Trophoblast cell (in vitro differentiated cells and primary cell): Measurements from ENCODE around the gene LRRC39.

Source experiments
- DNase-seq, 2 donors: peaks; one replicate each; pipeline ENCODE4 v3.0.0-alpha.2; 2016
- H2AFZ ChIP-seq: 2 replicates; pipeline ENCODE4 v1.6.1; 2013; ENCODE audit warnings: low read length, moderate library complexity, mild to moderate bottlenecking; ENCODE audit not compliant: insufficient read depth, poor library complexity
- H2AK5ac ChIP-seq: 2 replicates; pipeline ENCODE4 v1.6.1; 2013; ENCODE audit warnings: mild to moderate bottlenecking, low read length
- H2BK120ac ChIP-seq: 2 replicates; pipeline ENCODE4 v1.6.1; 2013; ENCODE audit warnings: low read length, mild to moderate bottlenecking, moderate library complexity; ENCODE audit not compliant: insufficient read depth, poor library complexity
- H2BK12ac ChIP-seq: 2 replicates; pipeline ENCODE4 v1.6.1; 2013; ENCODE audit warnings: mild to moderate bottlenecking, low read length, moderate library complexity
- H2BK5ac ChIP-seq: 2 replicates; pipeline ENCODE4 v1.6.1; 2013; ENCODE audit warnings: low read length, low read depth, moderate library complexity, mild to moderate bottlenecking; ENCODE audit not compliant: poor library complexity
- H3K14ac ChIP-seq: 2 replicates; pipeline ENCODE4 v1.6.1; 2013; ENCODE audit warnings: mild to moderate bottlenecking, low read length
- H3K18ac ChIP-seq: 2 replicates; pipeline ENCODE4 v1.6.1; 2013; ENCODE audit warnings: mild to moderate bottlenecking, low read length
- H3K23ac ChIP-seq: 2 replicates; pipeline ENCODE4 v1.6.1; 2013; ENCODE audit warnings: low read length
- H3K27ac ChIP-seq: 2 replicates; pipeline ENCODE4 v1.5.1; 2013; ENCODE audit warnings: low read depth, mild to moderate bottlenecking, inconsistent platforms, low read length, moderate library complexity
- H3K27me3 ChIP-seq: 2 replicates; pipeline ENCODE4 v1.6.1; 2013; ENCODE audit warnings: inconsistent platforms, mild to moderate bottlenecking, low read length, moderate library complexity; ENCODE audit not compliant: insufficient read depth
- H3K36me3 ChIP-seq, 2 experiments: 1 replicate in 1 of 2; 2 replicates in 1 of 2; pipeline ENCODE4 v1.6.1; 2013; ENCODE audit warnings: low read length in 2 of 2, mild to moderate bottlenecking in 2 of 2, moderate library complexity in 1 of 2; ENCODE audit not compliant: insufficient read depth in 2 of 2, control insufficient read depth in 1 of 2
- H3K4ac ChIP-seq: 2 replicates; pipeline ENCODE4 v1.6.1; 2013; ENCODE audit warnings: low read depth, mild to moderate bottlenecking, low read length, moderate library complexity
- H3K4me1 ChIP-seq, 2 experiments: 1 replicate in 1 of 2; 2 replicates in 1 of 2; pipeline ENCODE4 v1.6.1; 2013; ENCODE audit warnings: low read length in 2 of 2, mild to moderate bottlenecking in 2 of 2, moderate library complexity in 1 of 2; ENCODE audit not compliant: insufficient read depth in 2 of 2, control insufficient read depth in 1 of 2
- H3K4me2 ChIP-seq: 2 replicates; pipeline ENCODE4 v1.6.1; 2013; ENCODE audit warnings: inconsistent platforms, mild to moderate bottlenecking, low read length, moderate library complexity
- H3K4me3 ChIP-seq: 2 replicates; pipeline ENCODE4 v1.5.1; 2013; ENCODE audit warnings: mild to moderate bottlenecking, low read depth, low read length, inconsistent platforms
- H3K79me1 ChIP-seq: one replicate; pipeline ENCODE4 v1.6.1; 2013; ENCODE audit warnings: low read length
- H3K79me2 ChIP-seq: 2 replicates; pipeline ENCODE4 v1.6.1; 2013; ENCODE audit warnings: low read length, mild to moderate bottlenecking; ENCODE audit not compliant: control insufficient read depth, insufficient read depth, poor library complexity
- H3K9ac ChIP-seq: 2 replicates; pipeline ENCODE4 v1.6.1; 2013; ENCODE audit warnings: mild to moderate bottlenecking, low read length
- H3K9me3 ChIP-seq: 2 replicates; pipeline ENCODE4 v1.6.1; 2013; ENCODE audit warnings: low read depth, mild to moderate bottlenecking, control low read depth, inconsistent platforms, low read length; ENCODE audit not compliant: insufficient read depth
- H4K12ac ChIP-seq: 2 replicates; pipeline ENCODE4 v1.6.1; 2013; ENCODE audit warnings: low read depth, mild to moderate bottlenecking, low read length, moderate library complexity
- H4K8ac ChIP-seq: 2 replicates; pipeline ENCODE4 v1.6.1; 2013; ENCODE audit warnings: low read depth, mild to moderate bottlenecking, low read length, moderate library complexity
- H4K91ac ChIP-seq: one replicate; pipeline ENCODE4 v1.6.1; 2013; ENCODE audit warnings: low read depth, mild to moderate bottlenecking, low read length, moderate library complexity
- WGBS: extraction: QIAGEN DNeasy Blood & Tissue Kit; methylation state at CpG from one replicate; pipeline ENCODE4 v1.1.7; 2013; ENCODE audit warnings: missing lambda C conversion rate; ENCODE audit not compliant: insufficient read length, insufficient coverage; ENCODE audit errors: extremely low coverage; 5-methylcytosine and 5-hydroxymethylcytosine counted together

Gene LRRC39

DNA sequence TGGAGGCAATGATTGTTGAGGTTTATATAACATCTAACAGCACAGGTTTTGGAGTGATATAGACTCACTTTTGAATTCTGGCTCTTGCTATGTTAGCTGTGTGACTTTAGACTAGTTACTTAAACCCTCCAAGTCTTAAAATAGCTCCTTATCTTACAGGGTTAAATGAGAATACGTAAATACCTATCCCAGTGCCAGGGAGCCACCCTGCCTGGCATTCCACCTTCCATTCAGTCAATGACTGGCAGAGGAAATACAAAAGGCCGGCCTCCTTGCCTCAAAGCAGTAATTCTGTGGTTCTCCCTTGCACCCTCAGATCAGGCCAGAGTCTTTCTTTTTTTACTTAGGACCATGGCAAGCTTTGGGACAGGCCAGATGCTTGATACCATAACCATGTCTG is 39.8 kb upstream of the LRRC39 start:
- no peak overlapping the region for H2BK120ac ChIP-seq
- no peak for DNase-seq
- no peak overlapping the region for H2AFZ ChIP-seq
- H3K79me1 ChIP-seq, result no peaks in the 10 kb centered on the region
- no peaks in the 10 kb centered on the region for H3K4me1 ChIP-seq
- no peak overlapping the region for H3K23ac ChIP-seq
- H2BK12ac ChIP-seq, result no peak overlapping the region
- H3K14ac ChIP-seq, result no peak overlapping the region
- H4K12ac ChIP-seq, result no peak overlapping the region
- no peak overlapping the region for H3K4me2 ChIP-seq
- H4K91ac ChIP-seq, result no peak overlapping the region
- no peak overlapping the region for H3K4me3 ChIP-seq
- no peaks in the 10 kb centered on the region for H3K27me3 ChIP-seq
- peaks cover 14 to 15% of the 10 kb centered on the region in 2 experiments for H3K36me3 ChIP-seq
- H3K27ac ChIP-seq, result no peak overlapping the region
- no peak overlapping the region for H3K9ac ChIP-seq
- no peak overlapping the region for H4K8ac ChIP-seq
- no peak overlapping the region for H2AK5ac ChIP-seq
- H3K79me2 ChIP-seq, result no peaks in the 10 kb centered on the region
- WGBS, result no CpG with 5 or more reads among the region's 2 CpGs
- no peak overlapping the region for H2BK5ac ChIP-seq
- H3K9me3 ChIP-seq, result no peaks in the 10 kb centered on the region
- H3K18ac ChIP-seq, result no peak overlapping the region
- no peak overlapping the region for H3K4ac ChIP-seq

- H3K9me3 ChIP-seq, result no peaks in the 10 kb centered on the region
- H4K8ac ChIP-seq, result no peak overlapping the region
- no peaks in the 10 kb centered on the region for H3K27me3 ChIP-seq
- H2BK12ac ChIP-seq, result no peak overlapping the region
- no CpG with 5 or more reads among the region's 1 CpG for WGBS
- H2AFZ ChIP-seq, result no peak overlapping the region
- no peak overlapping the region for H4K91ac ChIP-seq
- no peaks in the 10 kb centered on the region for H3K4me1 ChIP-seq
- no peak overlapping the region for H3K9ac ChIP-seq
- no peak overlapping the region for H2BK120ac ChIP-seq
- no peak overlapping the region for H3K4me2 ChIP-seq
- no peak overlapping the region for H4K12ac ChIP-seq
- H2AK5ac ChIP-seq, result no peak overlapping the region
- no peak overlapping the region for H3K27ac ChIP-seq
- H3K36me3 ChIP-seq, result peaks cover 18 to 20% of the 10 kb centered on the region in 2 experiments
- H3K4me3 ChIP-seq, result no peak overlapping the region
- DNase-seq, result no peak
- no peak overlapping the region for H2BK5ac ChIP-seq
- no peak overlapping the region for H3K4ac ChIP-seq
- H3K18ac ChIP-seq, result no peak overlapping the region
- H3K14ac ChIP-seq, result no peak overlapping the region
- no peak overlapping the region for H3K23ac ChIP-seq
- no peaks in the 10 kb centered on the region for H3K79me1 ChIP-seq
- no peaks in the 10 kb centered on the region for H3K79me2 ChIP-seq
These were observed 37.0 kb upstream of the LRRC39 start for GRCh38 chr1:100215101-100215500.

GRCh38 chr1:100213141-100213540 is 35.1 kb upstream of the LRRC39 start:
- Histone ChIP-seq H4K12ac (no peak overlapping the region), H2AFZ (no peak overlapping the region), H3K14ac (no peak overlapping the region), H3K27me3 (no peaks in the 10 kb centered on the region), H3K4me3 (no peak overlapping the region), H4K8ac (no peak overlapping the region), H3K9me3 (no peaks in the 10 kb centered on the region), H2BK120ac (no peak overlapping the region), H3K4me2 (no peak overlapping the region), H3K79me1 (no peaks in the 10 kb centered on the region), H2BK12ac (no peak overlapping the region), H3K36me3 (peaks cover 23% of the 10 kb centered on the region in 2 experiments), H3K18ac (no peak overlapping the region), H2AK5ac (no peak overlapping the region), H2BK5ac (no peak overlapping the region), H4K91ac (no peak overlapping the region), H3K9ac (no peak overlapping the region), H3K27ac (no peak overlapping the region), H3K4ac (no peak overlapping the region), H3K4me1 (no peaks in the 10 kb centered on the region), H3K23ac (no peak overlapping the region), H3K79me2 (no peaks in the 10 kb centered on the region)
- no CpG with 5 or more reads among the region's 37 CpGs for WGBS
- DNase-seq, result no peak

DNA sequence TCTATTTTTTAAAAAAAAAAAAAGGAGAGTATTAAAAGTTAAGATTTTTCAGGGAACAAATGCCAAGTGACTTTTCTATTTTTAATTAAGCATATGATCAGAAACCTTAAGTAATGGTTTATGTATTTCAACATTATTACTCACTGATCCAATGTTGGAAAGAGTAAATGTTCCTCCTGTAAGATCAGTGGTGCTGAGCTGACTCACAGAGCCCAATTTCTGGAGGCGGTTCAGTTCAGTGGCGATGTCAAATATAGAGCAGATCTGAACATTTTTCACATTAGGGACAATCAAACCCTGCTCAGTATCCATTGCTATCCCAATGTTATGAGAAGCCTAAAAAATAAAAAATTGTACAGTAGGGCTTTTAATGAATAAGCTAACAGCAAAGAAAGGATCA is 28.2 kb upstream of the LRRC39 start:
- Histone ChIP-seq H3K9me3 (no peaks in the 10 kb centered on the region), H3K4me1 (no peaks in the 10 kb centered on the region), H3K27me3 (no peaks in the 10 kb centered on the region), H3K18ac (no peak overlapping the region), H2BK5ac (no peak overlapping the region), H2BK120ac (no peak overlapping the region), H3K4me3 (no peak overlapping the region), H4K8ac (no peak overlapping the region), H3K4ac (no peak overlapping the region), H2BK12ac (no peak overlapping the region), H3K36me3 (peaks cover 4 to 7% of the 10 kb centered on the region in 2 experiments), H4K91ac (no peak overlapping the region), H2AFZ (no peak overlapping the region), H4K12ac (no peak overlapping the region), H3K79me2 (no peaks in the 10 kb centered on the region), H3K79me1 (no peaks in the 10 kb centered on the region), H3K14ac (no peak overlapping the region), H3K23ac (no peak overlapping the region), H3K9ac (no peak overlapping the region), H2AK5ac (no peak overlapping the region), H3K4me2 (no peak overlapping the region), H3K27ac (no peak overlapping the region)
- DNase-seq, result no peak
- no CpG with 5 or more reads among the region's 2 CpGs for WGBS
